HL-60 (cell line): ENCODE measurements around the gene TCTA.

Experiments
- DNase-seq, 2 experiments: peaks; one replicate each; pipeline ENCODE4 v3.0.0-alpha.2; 2010 to 2020; ENCODE audit warnings: low read depth in 1 of 2, low spot score in 1 of 2
- H3K27ac ChIP-seq: fragments of 250-450 bp; sonication (Bioruptor Pico); replicated peaks from 2 replicates; pipeline ENCODE4 v1.5.1; 2020; ENCODE audit warnings: mild to moderate bottlenecking, moderate library complexity
- H3K27me3 ChIP-seq: fragments of 250-450 bp; sonication (Bioruptor Pico); 2 replicates; pipeline ENCODE4 v1.5.1; 2021; ENCODE audit warnings: mild to moderate bottlenecking, moderate library complexity; ENCODE audit not compliant: insufficient read depth, poor library complexity, severe bottlenecking
- H3K4me3 ChIP-seq: replicated peaks from 2 replicates; pipeline ENCODE4 v1.5.1; 2011; ENCODE audit warnings: mild to moderate bottlenecking, control low read depth, low read length; ENCODE audit not compliant: insufficient read depth
- CTCF ChIP-seq: IDR thresholded peaks from one replicate; pipeline ENCODE4 v1.5.1; 2011; ENCODE audit warnings: low read length, control low read depth, inconsistent platforms; ENCODE audit not compliant: insufficient read depth
- GABPA ChIP-seq: IDR thresholded peaks from 2 replicates; pipeline ENCODE4 v1.6.1; 2012; ENCODE audit warnings: low read depth
- POLR2AphosphoS5 ChIP-seq: IDR thresholded peaks from 2 replicates; pipeline ENCODE4 v1.6.1; 2012; ENCODE audit warnings: low read depth
- REST ChIP-seq: IDR thresholded peaks from 2 replicates; pipeline ENCODE4 v1.6.1; 2012; ENCODE audit warnings: low read depth; ENCODE audit not compliant: insufficient replicate concordance
- SPI1 ChIP-seq: IDR thresholded peaks from 2 replicates; pipeline ENCODE4 v1.6.1; 2012; ENCODE audit warnings: low read depth, mild to moderate bottlenecking, borderline replicate concordance

Gene TCTA

GRCh38 chr3:49460188-49460890 is 48.1 kb downstream of the TCTA start:
- Histone ChIP-seq H3K4me3 (no peak overlapping the region), H3K27ac (no peak overlapping the region), H3K27me3 (no peaks in the 10 kb centered on the region)
- DNase-seq: no peak
- TF ChIP-seq GABPA: no peak
- TF ChIP-seq SPI1: no peak
- TF ChIP-seq CTCF: no peak
- no peak for TF ChIP-seq POLR2AphosphoS5
- TF ChIP-seq REST: no peak

- Histone ChIP-seq H3K4me3 (no peak overlapping the region), H3K27me3 (no peaks in the 10 kb centered on the region), H3K27ac (no peak overlapping the region)
- no peak for TF ChIP-seq GABPA
- TF ChIP-seq SPI1: no peak
- no peak for TF ChIP-seq CTCF
- TF ChIP-seq REST: no peak
- TF ChIP-seq POLR2AphosphoS5: no peak
- DNase-seq: no peak
Measured at GRCh38 chr3:49460956-49461355, 48.7 kb downstream of the TCTA start.

- TF ChIP-seq POLR2AphosphoS5 (no peak), REST (no peak), CTCF (no peak)
- Histone ChIP-seq H3K27me3 (no peaks in the 10 kb centered on the region), H3K4me3 (no peak overlapping the region), H3K27ac (no peak overlapping the region)
- DNase-seq: no peak
Measured at GRCh38 chr3:49461443-49462171, 49.4 kb downstream of the TCTA start.
